ENCODE measurements around the gene LRMDA. TPM values are rescaled to one million over a fixed set of nuclear protein-coding genes. Genes with fewer than 3 reads are reported as not detected.

Gene LRMDA
- total and polyA plus RNA-seq, 12 donors = 30.7 to 132 (median 78.1) TPM

DNA sequence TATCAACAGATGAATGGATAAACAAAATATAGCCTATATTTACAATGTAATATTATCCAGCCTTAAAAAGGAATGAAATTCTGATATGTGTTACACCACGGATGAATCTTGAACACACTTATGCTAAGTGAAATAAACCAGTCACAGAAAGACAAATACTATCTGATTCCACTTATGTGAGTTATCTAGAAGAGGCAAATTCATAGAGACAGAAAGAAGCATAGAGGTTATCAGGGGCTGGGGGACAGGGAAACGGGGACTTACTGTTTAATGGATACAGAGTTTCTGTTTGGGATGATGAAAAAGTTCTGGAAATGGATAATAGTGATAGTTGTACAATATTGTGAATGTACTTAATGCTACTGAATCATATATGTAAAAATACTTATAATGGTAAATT, 329.9 kb downstream of the LRMDA start:
- WGBS, 4 donors = 91 to 97% (median 94%) methylated on average over 2 of the region's 2 CpGs
- no peaks in the 10 kb centered on the region for H3K36me3 ChIP-seq (replicated peaks in 1 of 2)
- TF ChIP-seq POLR2A (IDR thresholded peaks at IDR 0.05) = no peak
- TF ChIP-seq, protein P1, sequence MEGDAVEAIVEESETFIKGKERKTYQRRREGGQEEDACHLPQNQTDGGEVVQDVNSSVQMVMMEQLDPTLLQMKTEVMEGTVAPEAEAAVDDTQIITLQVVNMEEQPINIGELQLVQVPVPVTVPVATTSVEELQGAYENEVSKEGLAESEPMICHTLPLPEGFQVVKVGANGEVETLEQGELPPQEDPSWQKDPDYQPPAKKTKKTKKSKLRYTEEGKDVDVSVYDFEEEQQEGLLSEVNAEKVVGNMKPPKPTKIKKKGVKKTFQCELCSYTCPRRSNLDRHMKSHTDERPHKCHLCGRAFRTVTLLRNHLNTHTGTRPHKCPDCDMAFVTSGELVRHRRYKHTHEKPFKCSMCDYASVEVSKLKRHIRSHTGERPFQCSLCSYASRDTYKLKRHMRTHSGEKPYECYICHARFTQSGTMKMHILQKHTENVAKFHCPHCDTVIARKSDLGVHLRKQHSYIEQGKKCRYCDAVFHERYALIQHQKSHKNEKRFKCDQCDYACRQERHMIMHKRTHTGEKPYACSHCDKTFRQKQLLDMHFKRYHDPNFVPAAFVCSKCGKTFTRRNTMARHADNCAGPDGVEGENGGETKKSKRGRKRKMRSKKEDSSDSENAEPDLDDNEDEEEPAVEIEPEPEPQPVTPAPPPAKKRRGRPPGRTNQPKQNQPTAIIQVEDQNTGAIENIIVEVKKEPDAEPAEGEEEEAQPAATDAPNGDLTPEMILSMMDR (IDR thresholded peaks at IDR 0.05) = no peak
- H3K27me3 ChIP-seq = no peaks in the 10 kb centered on the region
- no peak overlapping the region for H3K4me3 ChIP-seq
- intact Hi-C loops (cut with DNase I) = no loop called here
- H3K4me1 ChIP-seq (replicated peaks in 1 of 2) = peaks cover 2 to 14% of the 10 kb centered on the region in 2 donors
- no peak overlapping the region for H3K27ac ChIP-seq
- no peak for DNase-seq
- no peaks in the 10 kb centered on the region for H3K9me3 ChIP-seq (replicated peaks in 1 of 3)

DNA sequence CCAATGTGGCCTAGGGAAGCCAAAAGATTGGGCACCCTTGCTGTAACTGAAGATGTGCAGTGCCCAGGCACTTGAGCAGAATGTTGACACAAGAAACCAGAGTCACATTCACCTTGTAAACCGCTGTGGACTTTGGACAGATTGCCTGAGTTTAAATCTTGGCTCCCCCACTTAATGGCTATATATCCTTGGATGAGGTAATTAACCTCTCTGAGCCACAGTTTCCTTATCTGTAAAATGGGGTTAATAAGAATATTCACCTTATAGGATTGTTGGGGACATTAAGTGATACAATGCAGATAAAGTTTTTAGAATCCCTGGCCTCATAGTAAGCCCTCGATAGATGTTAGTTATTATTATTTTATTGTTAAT, 331.0 kb downstream of the LRMDA start:
- Histone ChIP-seq H3K36me3 (replicated peaks in 1 of 2) (no peaks in the 10 kb centered on the region), H3K27me3 (no peaks in the 10 kb centered on the region), H3K4me1 (replicated peaks in 1 of 2) (peaks cover 2 to 14% of the 10 kb centered on the region in 2 donors), H3K4me3 (no peak overlapping the region), H3K27ac (no peak overlapping the region), H3K9me3 (replicated peaks in 1 of 3) (no peaks in the 10 kb centered on the region)
- no peak for TF ChIP-seq POLR2A (IDR thresholded peaks at IDR 0.05)
- TF ChIP-seq, protein P1 (IDR thresholded peaks at IDR 0.05) = no peak
- 95 to 97% (median 96%) methylated on average over 2 of the region's 2 CpGs for WGBS, 4 donors
- intact Hi-C loops (cut with DNase I) = no loop called here
- DNase-seq = no peak

DNA sequence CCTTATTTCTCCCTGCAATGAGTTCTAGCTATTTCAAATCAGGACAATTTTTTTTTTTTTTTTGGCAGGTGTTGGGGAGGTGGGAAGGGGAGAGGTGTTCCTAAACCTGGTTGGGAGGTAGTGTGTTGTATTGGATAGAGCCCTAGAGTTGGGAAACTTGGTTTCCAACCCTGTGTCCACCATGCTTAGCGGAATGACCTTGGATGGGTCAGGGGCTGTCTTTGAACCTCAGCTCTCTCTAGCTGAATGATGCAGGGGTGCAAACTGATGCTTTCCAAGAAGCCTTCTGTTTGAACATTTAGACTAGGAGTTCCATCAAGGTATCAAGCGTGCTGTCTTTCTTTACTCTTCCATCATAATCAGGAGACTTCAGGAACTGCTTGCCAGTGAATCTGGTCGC, 332.2 kb downstream of the LRMDA start:
- no peaks in the 10 kb centered on the region for H3K9me3 ChIP-seq (replicated peaks in 1 of 3)
- DNase-seq = no peak
- no peaks in the 10 kb centered on the region for H3K27me3 ChIP-seq
- H3K4me3 ChIP-seq = no peak overlapping the region
- intact Hi-C loops (cut with DNase I) = no loop called here
- no peak for TF ChIP-seq POLR2A (IDR thresholded peaks at IDR 0.05)
- TF ChIP-seq, protein P1 (IDR thresholded peaks at IDR 0.05) = no peak
- 92 to 97% (median 95%) methylated on average over 3 of the region's 3 CpGs for WGBS, 4 donors
- H3K4me1 ChIP-seq (replicated peaks in 1 of 2) = peaks cover 2 to 14% of the 10 kb centered on the region in 2 donors
- no peak overlapping the region for H3K27ac ChIP-seq
- no peaks in the 10 kb centered on the region for H3K36me3 ChIP-seq (replicated peaks in 1 of 2)

DNA sequence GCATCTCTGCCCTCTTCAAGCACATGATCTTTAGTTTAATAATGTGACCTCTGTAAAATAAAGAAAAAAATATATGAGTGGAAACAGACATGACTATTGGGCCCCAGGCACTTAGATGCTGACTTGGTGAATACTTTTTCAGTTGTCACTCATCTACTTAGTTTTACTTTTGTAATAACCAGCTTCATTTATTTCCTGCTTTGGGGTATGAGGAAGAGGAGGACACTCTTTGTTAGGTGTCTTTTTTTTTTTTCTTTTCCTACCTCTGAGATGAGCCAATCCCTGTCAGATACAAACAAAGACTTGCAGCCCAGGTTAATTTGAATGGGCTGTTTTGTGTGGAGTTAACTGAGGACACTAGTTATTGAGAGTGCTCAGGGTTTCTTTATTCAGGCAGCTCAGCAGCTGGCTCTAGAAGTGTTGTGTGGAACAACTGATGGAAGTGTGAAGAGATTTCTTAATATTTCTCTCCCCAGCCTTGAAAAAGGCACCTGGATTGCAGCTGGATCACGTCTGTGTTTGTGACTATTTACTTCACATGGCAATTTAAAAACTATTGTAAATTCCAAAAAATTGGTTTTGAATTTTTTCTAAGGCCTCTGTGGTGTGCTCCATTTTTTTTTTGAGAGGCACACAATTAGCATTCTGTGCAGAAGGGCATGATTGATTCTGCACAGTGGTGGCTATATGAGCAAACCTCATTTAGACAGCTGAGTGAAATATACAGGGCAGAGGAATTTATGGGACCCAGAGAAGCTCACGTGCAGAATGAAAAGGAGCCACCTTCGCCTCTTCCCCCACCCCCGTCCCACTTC, 333.8 kb downstream of the LRMDA start:
- no peak for DNase-seq
- H3K27me3 ChIP-seq = no peaks in the 10 kb centered on the region
- H3K4me1 ChIP-seq (replicated peaks in 1 of 2) = peaks cover 2 to 14% of the 10 kb centered on the region in 2 donors
- 88 to 93% (median 92%) methylated on average over 3 to 4 of the region's 4 CpGs for WGBS, 4 donors
- no peaks in the 10 kb centered on the region for H3K36me3 ChIP-seq (replicated peaks in 1 of 2)
- H3K9me3 ChIP-seq (replicated peaks in 1 of 3) = no peaks in the 10 kb centered on the region
- no peak for TF ChIP-seq POLR2A (IDR thresholded peaks at IDR 0.05)
- TF ChIP-seq, protein P1 (IDR thresholded peaks at IDR 0.05) = no peak
- no peak overlapping the region for H3K27ac ChIP-seq
- intact Hi-C loops (cut with DNase I) = no loop called here
- no peak overlapping the region for H3K4me3 ChIP-seq

Measured in adrenal gland (tissue), 12 donors.